Trophoblast cell (in vitro differentiated cells and primary cell): ENCODE measurements around the gene DIS3L2.

Source experiments
- DNase-seq, 2 donors: peaks; one replicate each; pipeline ENCODE4 v3.0.0-alpha.2; 2016
- H2AFZ ChIP-seq: 2 replicates; pipeline ENCODE4 v1.6.1; 2013; ENCODE audit warnings: low read length, moderate library complexity, mild to moderate bottlenecking; ENCODE audit not compliant: insufficient read depth, poor library complexity
- H2AK5ac ChIP-seq: 2 replicates; pipeline ENCODE4 v1.6.1; 2013; ENCODE audit warnings: mild to moderate bottlenecking, low read length
- H2BK120ac ChIP-seq: 2 replicates; pipeline ENCODE4 v1.6.1; 2013; ENCODE audit warnings: low read length, mild to moderate bottlenecking, moderate library complexity; ENCODE audit not compliant: insufficient read depth, poor library complexity
- H2BK12ac ChIP-seq: 2 replicates; pipeline ENCODE4 v1.6.1; 2013; ENCODE audit warnings: mild to moderate bottlenecking, low read length, moderate library complexity
- H2BK5ac ChIP-seq: 2 replicates; pipeline ENCODE4 v1.6.1; 2013; ENCODE audit warnings: low read length, low read depth, moderate library complexity, mild to moderate bottlenecking; ENCODE audit not compliant: poor library complexity
- H3K14ac ChIP-seq: 2 replicates; pipeline ENCODE4 v1.6.1; 2013; ENCODE audit warnings: mild to moderate bottlenecking, low read length
- H3K18ac ChIP-seq: 2 replicates; pipeline ENCODE4 v1.6.1; 2013; ENCODE audit warnings: mild to moderate bottlenecking, low read length
- H3K23ac ChIP-seq: 2 replicates; pipeline ENCODE4 v1.6.1; 2013; ENCODE audit warnings: low read length
- H3K27ac ChIP-seq: 2 replicates; pipeline ENCODE4 v1.5.1; 2013; ENCODE audit warnings: low read depth, mild to moderate bottlenecking, inconsistent platforms, low read length, moderate library complexity
- H3K27me3 ChIP-seq: 2 replicates; pipeline ENCODE4 v1.6.1; 2013; ENCODE audit warnings: inconsistent platforms, mild to moderate bottlenecking, low read length, moderate library complexity; ENCODE audit not compliant: insufficient read depth
- H3K36me3 ChIP-seq, 2 experiments: 1 replicate in 1 of 2; 2 replicates in 1 of 2; pipeline ENCODE4 v1.6.1; 2013; ENCODE audit warnings: low read length in 2 of 2, mild to moderate bottlenecking in 2 of 2, moderate library complexity in 1 of 2; ENCODE audit not compliant: insufficient read depth in 2 of 2, control insufficient read depth in 1 of 2
- H3K4ac ChIP-seq: 2 replicates; pipeline ENCODE4 v1.6.1; 2013; ENCODE audit warnings: low read depth, mild to moderate bottlenecking, low read length, moderate library complexity
- H3K4me1 ChIP-seq, 2 experiments: 1 replicate in 1 of 2; 2 replicates in 1 of 2; pipeline ENCODE4 v1.6.1; 2013; ENCODE audit warnings: low read length in 2 of 2, mild to moderate bottlenecking in 2 of 2, moderate library complexity in 1 of 2; ENCODE audit not compliant: insufficient read depth in 2 of 2, control insufficient read depth in 1 of 2
- H3K4me2 ChIP-seq: 2 replicates; pipeline ENCODE4 v1.6.1; 2013; ENCODE audit warnings: inconsistent platforms, mild to moderate bottlenecking, low read length, moderate library complexity
- H3K4me3 ChIP-seq: 2 replicates; pipeline ENCODE4 v1.5.1; 2013; ENCODE audit warnings: mild to moderate bottlenecking, low read depth, low read length, inconsistent platforms
- H3K79me1 ChIP-seq: one replicate; pipeline ENCODE4 v1.6.1; 2013; ENCODE audit warnings: low read length
- H3K79me2 ChIP-seq: 2 replicates; pipeline ENCODE4 v1.6.1; 2013; ENCODE audit warnings: low read length, mild to moderate bottlenecking; ENCODE audit not compliant: control insufficient read depth, insufficient read depth, poor library complexity
- H3K9ac ChIP-seq: 2 replicates; pipeline ENCODE4 v1.6.1; 2013; ENCODE audit warnings: mild to moderate bottlenecking, low read length
- H3K9me3 ChIP-seq: 2 replicates; pipeline ENCODE4 v1.6.1; 2013; ENCODE audit warnings: low read depth, mild to moderate bottlenecking, control low read depth, inconsistent platforms, low read length; ENCODE audit not compliant: insufficient read depth
- H4K12ac ChIP-seq: 2 replicates; pipeline ENCODE4 v1.6.1; 2013; ENCODE audit warnings: low read depth, mild to moderate bottlenecking, low read length, moderate library complexity
- H4K8ac ChIP-seq: 2 replicates; pipeline ENCODE4 v1.6.1; 2013; ENCODE audit warnings: low read depth, mild to moderate bottlenecking, low read length, moderate library complexity
- H4K91ac ChIP-seq: one replicate; pipeline ENCODE4 v1.6.1; 2013; ENCODE audit warnings: low read depth, mild to moderate bottlenecking, low read length, moderate library complexity
- WGBS: extraction: QIAGEN DNeasy Blood & Tissue Kit; methylation state at CpG from one replicate; pipeline ENCODE4 v1.1.7; 2013; ENCODE audit warnings: missing lambda C conversion rate; ENCODE audit not compliant: insufficient read length, insufficient coverage; ENCODE audit errors: extremely low coverage; 5-methylcytosine and 5-hydroxymethylcytosine counted together

Gene DIS3L2

DNA sequence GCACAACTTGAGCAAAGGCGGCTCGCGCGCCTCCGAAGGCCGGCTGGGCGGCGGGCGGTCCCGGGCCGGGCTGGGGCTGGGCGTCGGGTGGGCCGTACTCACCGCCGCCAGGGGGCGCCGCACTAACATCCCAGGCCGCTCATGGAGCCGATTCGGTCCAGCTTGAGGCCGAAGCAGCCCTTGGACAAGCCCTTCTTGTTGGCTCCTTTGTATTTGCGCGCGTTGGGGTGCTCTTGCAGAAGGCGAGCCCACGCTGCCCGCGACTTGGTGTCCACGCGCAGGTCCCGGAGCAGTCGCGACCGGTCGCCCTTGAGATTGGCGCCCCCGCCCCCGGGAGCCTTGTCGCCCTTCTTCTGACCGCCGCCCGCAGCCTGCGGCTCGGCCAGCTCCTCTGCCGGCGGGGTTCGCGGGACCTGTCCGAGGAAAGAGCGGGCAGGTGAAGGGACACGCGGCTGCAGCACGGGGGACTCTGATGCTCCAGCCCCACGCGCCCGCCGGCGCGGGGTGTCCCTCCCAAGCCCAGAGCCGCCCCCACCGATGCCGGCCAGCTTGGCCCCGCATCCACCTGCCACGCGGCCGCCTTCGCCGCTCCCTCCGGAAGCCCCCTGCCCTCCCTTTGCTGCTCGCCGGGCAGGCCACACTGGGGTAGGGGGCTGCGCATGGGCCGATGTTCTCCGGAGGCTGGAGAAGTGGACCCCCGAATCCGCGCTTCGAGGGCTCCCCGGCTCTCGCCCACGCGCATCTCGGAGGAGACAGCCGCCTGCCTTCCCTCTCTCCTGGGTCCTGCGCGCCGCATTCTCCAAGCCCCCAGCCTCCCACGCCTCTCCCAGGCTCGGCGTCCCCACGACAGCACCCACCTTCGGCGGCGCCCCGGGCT is 36.0 kb upstream of the DIS3L2 start:
- Histone ChIP-seq H3K4me3 (peak overlapping the region; percentile 61), H3K4me1 (peaks cover 11 to 18% of the 10 kb centered on the region in 2 experiments), H4K8ac (no peak overlapping the region), H3K4ac (no peak overlapping the region), H2AK5ac (no peak overlapping the region), H2BK12ac (no peak overlapping the region), H3K27me3 (peaks cover 39% of the 10 kb centered on the region), H3K4me2 (peak overlapping the region; percentile 83), H3K23ac (no peak overlapping the region), H3K14ac (no peak overlapping the region), H4K12ac (no peak overlapping the region), H2BK120ac (no peak overlapping the region), H2BK5ac (no peak overlapping the region), H2AFZ (peak overlapping the region; percentile 0), H3K27ac (no peak overlapping the region), H3K36me3 (no peaks in the 10 kb centered on the region), H3K9me3 (peaks cover 3% of the 10 kb centered on the region), H3K18ac (no peak overlapping the region), H3K79me2 (no peaks in the 10 kb centered on the region), H3K79me1 (no peaks in the 10 kb centered on the region), H3K9ac (no peak overlapping the region), H4K91ac (no peak overlapping the region)
- no CpG with 5 or more reads among the region's 96 CpGs for WGBS
- DNase-seq: peak; percentile 83 to 91

- Histone ChIP-seq H2BK12ac (no peak within 1 kb of the TSS), H3K79me1 (no peaks in the 10 kb centered on the region), H4K12ac (no peak within 1 kb of the TSS), H3K4me1 (peaks cover 11 to 18% of the 10 kb centered on the region in 2 experiments), H3K9me3 (peaks cover 3% of the 10 kb centered on the region), H3K27ac (no peak within 1 kb of the TSS), H3K79me2 (no peaks in the 10 kb centered on the region), H3K9ac (no peak within 1 kb of the TSS), H3K18ac (no peak within 1 kb of the TSS), H2BK5ac (no peak within 1 kb of the TSS), H3K14ac (no peak within 1 kb of the TSS), H3K4me2 (peak within 1 kb of the TSS; percentile 83), H3K4ac (no peak within 1 kb of the TSS), H2BK120ac (no peak within 1 kb of the TSS), H2AK5ac (no peak within 1 kb of the TSS), H3K4me3 (peak within 1 kb of the TSS; percentile 61), H2AFZ (peak within 1 kb of the TSS; percentile 0), H4K91ac (no peak within 1 kb of the TSS), H4K8ac (no peak within 1 kb of the TSS), H3K27me3 (peaks cover 41% of the 10 kb centered on the region), H3K23ac (no peak within 1 kb of the TSS), H3K36me3 (no peaks in the 10 kb centered on the region)
- no CpG with 5 or more reads among the region's 54 CpGs for WGBS
- peak; percentile 18 to 64 for DNase-seq
These were observed 35.3 kb upstream of the DIS3L2 start, which contains the start of gene NPPC for GRCh38 chr2:231926180-231926741. Gene NPPC, minus strand, starts transcription at chr2:231926396. Its CDS starts 147 bp downstream, at chr2:231926249.

DNA sequence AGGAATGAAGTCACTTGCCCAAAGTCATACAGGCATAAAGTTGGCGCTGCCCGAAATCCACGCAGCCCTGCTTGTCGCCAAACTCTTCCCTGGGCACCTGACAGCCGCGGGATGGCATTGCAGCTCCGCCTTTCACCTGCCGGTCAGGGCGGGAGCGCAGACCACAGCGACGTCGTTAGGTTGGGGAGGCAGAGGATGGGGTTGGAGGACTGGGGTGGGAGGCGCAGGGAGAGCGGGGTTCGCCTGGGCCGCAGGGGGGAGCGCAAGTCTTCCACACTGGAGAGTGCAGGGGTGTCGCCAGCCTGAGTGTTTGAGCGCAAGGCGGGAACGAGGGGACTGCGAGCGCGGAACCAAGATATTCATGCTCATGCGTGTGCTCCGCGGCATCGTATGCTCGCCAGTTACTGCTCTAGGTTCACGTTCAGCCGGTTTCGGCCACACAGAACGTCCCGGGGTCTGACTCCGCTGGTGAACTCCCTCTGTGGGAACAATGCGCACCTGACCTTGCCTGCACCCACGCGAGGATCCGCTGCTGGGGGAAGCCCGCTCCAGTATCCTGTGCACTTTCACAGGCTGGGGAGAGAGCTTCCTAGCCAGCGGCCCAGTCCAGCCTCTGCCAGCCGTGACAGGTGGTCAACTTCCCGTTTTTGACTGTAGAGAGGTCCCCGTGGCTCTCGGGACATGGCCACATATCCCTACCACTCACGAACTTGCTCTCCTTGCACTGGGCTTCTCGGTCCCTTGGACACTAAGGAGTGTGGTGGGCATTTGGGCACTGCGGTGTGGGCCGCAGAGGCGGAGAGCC is 34.5 kb upstream of the DIS3L2 start:
- Histone ChIP-seq H3K14ac (no peak overlapping the region), H3K79me2 (no peaks in the 10 kb centered on the region), H3K9ac (no peak overlapping the region), H4K12ac (no peak overlapping the region), H3K23ac (no peak overlapping the region), H3K27ac (no peak overlapping the region), H3K4me1 (peaks cover 11 to 18% of the 10 kb centered on the region in 2 experiments), H4K91ac (no peak overlapping the region), H3K4me3 (peak overlapping the region; percentile 8), H3K79me1 (no peaks in the 10 kb centered on the region), H2BK120ac (no peak overlapping the region), H2BK12ac (no peak overlapping the region), H3K9me3 (peaks cover 3% of the 10 kb centered on the region), H4K8ac (no peak overlapping the region), H3K27me3 (peaks cover 44% of the 10 kb centered on the region), H2BK5ac (no peak overlapping the region), H2AFZ (no peak overlapping the region), H3K36me3 (no peaks in the 10 kb centered on the region), H3K4ac (no peak overlapping the region), H2AK5ac (no peak overlapping the region), H3K18ac (no peak overlapping the region), H3K4me2 (peak overlapping the region; percentile 83)
- DNase-seq: no peak
- WGBS: no CpG with 5 or more reads among the region's 51 CpGs

DNA sequence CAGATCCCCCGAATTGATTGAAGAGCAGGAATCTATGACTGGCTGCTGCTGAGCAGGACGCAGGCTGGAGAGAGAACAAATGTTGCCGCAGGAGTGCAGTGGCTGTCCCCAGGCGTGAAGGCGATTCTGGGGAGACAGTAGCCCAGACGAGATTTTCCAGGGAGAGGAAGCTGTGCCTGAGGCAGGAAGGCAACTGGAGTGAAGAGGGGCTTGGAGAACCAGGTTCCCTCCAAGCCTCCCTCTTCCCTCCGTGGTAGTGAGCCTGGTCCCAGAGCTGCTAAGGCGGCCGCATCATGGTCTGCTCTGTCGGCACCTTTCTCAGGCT is 34.0 kb upstream of the DIS3L2 start:
- Histone ChIP-seq H3K14ac (no peak overlapping the region), H2AFZ (no peak overlapping the region), H3K18ac (no peak overlapping the region), H3K4ac (no peak overlapping the region), H3K79me1 (no peaks in the 10 kb centered on the region), H3K27me3 (peaks cover 44% of the 10 kb centered on the region), H3K27ac (no peak overlapping the region), H2BK120ac (no peak overlapping the region), H3K79me2 (no peaks in the 10 kb centered on the region), H4K12ac (no peak overlapping the region), H3K4me2 (no peak overlapping the region), H2AK5ac (no peak overlapping the region), H3K9me3 (peaks cover 3% of the 10 kb centered on the region), H3K4me3 (no peak overlapping the region), H3K23ac (no peak overlapping the region), H3K36me3 (no peaks in the 10 kb centered on the region), H3K9ac (no peak overlapping the region), H3K4me1 (peaks cover 11 to 18% of the 10 kb centered on the region in 2 experiments), H4K91ac (no peak overlapping the region), H4K8ac (no peak overlapping the region), H2BK5ac (no peak overlapping the region), H2BK12ac (no peak overlapping the region)
- no CpG with 5 or more reads among the region's 10 CpGs for WGBS
- no peak for DNase-seq
